AG09309 (cell line): ENCODE results near the gene SPP1.
"Not testable (repeated sequence)": the region's sequence is repeated elsewhere in the genome, so short reads cannot be mapped to it uniquely, and the experiment has no call there.

Experiments
- DNase-seq: peaks from one replicate; pipeline ENCODE4 v3.0.0-alpha.2; 2010; ENCODE audit warnings: low read depth
- H3K4me3 ChIP-seq: 2 replicates; pipeline ENCODE4 v1.5.1; 2011; ENCODE audit warnings: mild to moderate bottlenecking, low read depth, low read length, moderate library complexity; ENCODE audit not compliant: control insufficient read depth
- CTCF ChIP-seq: IDR thresholded peaks from 2 replicates; pipeline ENCODE4 v1.5.1; 2011; ENCODE audit warnings: mild to moderate bottlenecking, low read depth, low read length, inconsistent platforms; ENCODE audit not compliant: insufficient read depth, control insufficient read depth; ENCODE audit errors: missing control alignments

The SPP1 gene

GRCh38 chr4:87934157-87934704, 41.3 kb upstream of the SPP1 start:
- H3K4me3 ChIP-seq = no peak overlapping the region
- no peak for DNase-seq

GRCh38 chr4:87934973-87935372, 40.5 kb upstream of the SPP1 start:
- no peak for DNase-seq
- H3K4me3 ChIP-seq = no peak overlapping the region
- no peak for TF ChIP-seq CTCF

More at GRCh38 chr4:87934157-87934704, 41.3 kb upstream of the SPP1 start:
- TF ChIP-seq CTCF = no peak

GRCh38 chr4:87935954-87936353, 39.6 kb upstream of the SPP1 start:
- not testable (repeated sequence) for DNase-seq, H3K4me3 ChIP-seq

GRCh38 chr4:87937523-87937922, 38.0 kb upstream of the SPP1 start:
- DNase-seq = no peak
- H3K4me3 ChIP-seq = no peak overlapping the region

GRCh38 chr4:87938746-87939145, 36.8 kb upstream of the SPP1 start:
- DNase-seq = no peak
- TF ChIP-seq CTCF = no peak
- H3K4me3 ChIP-seq = no peak overlapping the region

More at GRCh38 chr4:87937523-87937922, 38.0 kb upstream of the SPP1 start:
- TF ChIP-seq CTCF = no peak

GRCh38 chr4:87939978-87940690, 35.4 kb upstream of the SPP1 start:
- H3K4me3 ChIP-seq = no peak overlapping the region
- no peak for TF ChIP-seq CTCF
- DNase-seq = no peak

- not testable (repeated sequence) for H3K4me3 ChIP-seq, DNase-seq
These were observed 34.7 kb upstream of the SPP1 start for GRCh38 chr4:87940809-87941208.
